Fibroblast of villous mesenchyme (primary cell): ENCODE measurements around the gene GLIS2. TPM values are rescaled to one million over a fixed set of nuclear protein-coding genes. Genes with fewer than 3 reads are reported as not detected.
"Not testable (repeated sequence)": the region's sequence is repeated elsewhere in the genome, so short reads cannot be mapped to it uniquely, and the experiment has no call there.

Experiments
- DNase-seq: peaks from one replicate; pipeline ENCODE4 v3.0.0-alpha.2; 2010; ENCODE audit warnings: low read depth
- H3K4me3 ChIP-seq: 2 replicates; pipeline ENCODE4 v1.5.1; 2011; ENCODE audit warnings: low read depth, mild to moderate bottlenecking, low read length
- total RNA-seq: library from RNA; depleted of rRNA; stranded (reverse); fragments of >200 nt; gene quantifications from 2 replicates; pipeline ENCODE4 v1.2.3, GENCODE V29; 2012
- TF ChIP-seq, protein P1 (sequence below): IDR thresholded peaks from 2 replicates; pipeline ENCODE4 v1.5.1; 2012; ENCODE audit warnings: low read depth, mild to moderate bottlenecking, low read length; ENCODE audit not compliant: insufficient read depth

GLIS2 gene
- total RNA-seq, 1 donor = 4.3 TPM

GRCh38 chr16:4340443-4340842 lies 24.6 kb downstream of the GLIS2 start:
- TF ChIP-seq, protein P1, sequence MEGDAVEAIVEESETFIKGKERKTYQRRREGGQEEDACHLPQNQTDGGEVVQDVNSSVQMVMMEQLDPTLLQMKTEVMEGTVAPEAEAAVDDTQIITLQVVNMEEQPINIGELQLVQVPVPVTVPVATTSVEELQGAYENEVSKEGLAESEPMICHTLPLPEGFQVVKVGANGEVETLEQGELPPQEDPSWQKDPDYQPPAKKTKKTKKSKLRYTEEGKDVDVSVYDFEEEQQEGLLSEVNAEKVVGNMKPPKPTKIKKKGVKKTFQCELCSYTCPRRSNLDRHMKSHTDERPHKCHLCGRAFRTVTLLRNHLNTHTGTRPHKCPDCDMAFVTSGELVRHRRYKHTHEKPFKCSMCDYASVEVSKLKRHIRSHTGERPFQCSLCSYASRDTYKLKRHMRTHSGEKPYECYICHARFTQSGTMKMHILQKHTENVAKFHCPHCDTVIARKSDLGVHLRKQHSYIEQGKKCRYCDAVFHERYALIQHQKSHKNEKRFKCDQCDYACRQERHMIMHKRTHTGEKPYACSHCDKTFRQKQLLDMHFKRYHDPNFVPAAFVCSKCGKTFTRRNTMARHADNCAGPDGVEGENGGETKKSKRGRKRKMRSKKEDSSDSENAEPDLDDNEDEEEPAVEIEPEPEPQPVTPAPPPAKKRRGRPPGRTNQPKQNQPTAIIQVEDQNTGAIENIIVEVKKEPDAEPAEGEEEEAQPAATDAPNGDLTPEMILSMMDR = no peak
- H3K4me3 ChIP-seq = no peak overlapping the region
- no peak for DNase-seq

DNA sequence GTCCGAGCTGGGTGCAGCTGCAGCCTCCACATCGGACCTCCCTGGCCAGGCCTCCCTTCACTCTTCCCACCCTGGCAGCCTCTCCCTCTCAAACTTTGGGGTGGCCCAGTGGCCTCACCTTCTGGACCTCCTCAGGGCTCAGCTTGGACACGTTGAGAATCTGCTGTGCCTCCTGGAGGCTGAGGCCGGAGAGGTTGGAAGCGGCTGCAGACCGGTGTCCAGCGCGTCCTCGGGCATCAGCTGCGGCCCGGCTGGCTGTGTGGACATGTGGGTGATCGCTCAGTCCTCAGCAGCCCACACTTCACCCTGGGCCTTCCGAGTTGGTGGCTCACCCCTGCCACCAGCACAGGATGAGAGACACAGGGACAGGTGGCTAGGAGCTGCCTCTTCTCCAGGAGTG lies 25.4 kb downstream of the GLIS2 start:
- DNase-seq = no peak
- TF ChIP-seq, protein P1 = no peak
- no peak overlapping the region for H3K4me3 ChIP-seq

DNA sequence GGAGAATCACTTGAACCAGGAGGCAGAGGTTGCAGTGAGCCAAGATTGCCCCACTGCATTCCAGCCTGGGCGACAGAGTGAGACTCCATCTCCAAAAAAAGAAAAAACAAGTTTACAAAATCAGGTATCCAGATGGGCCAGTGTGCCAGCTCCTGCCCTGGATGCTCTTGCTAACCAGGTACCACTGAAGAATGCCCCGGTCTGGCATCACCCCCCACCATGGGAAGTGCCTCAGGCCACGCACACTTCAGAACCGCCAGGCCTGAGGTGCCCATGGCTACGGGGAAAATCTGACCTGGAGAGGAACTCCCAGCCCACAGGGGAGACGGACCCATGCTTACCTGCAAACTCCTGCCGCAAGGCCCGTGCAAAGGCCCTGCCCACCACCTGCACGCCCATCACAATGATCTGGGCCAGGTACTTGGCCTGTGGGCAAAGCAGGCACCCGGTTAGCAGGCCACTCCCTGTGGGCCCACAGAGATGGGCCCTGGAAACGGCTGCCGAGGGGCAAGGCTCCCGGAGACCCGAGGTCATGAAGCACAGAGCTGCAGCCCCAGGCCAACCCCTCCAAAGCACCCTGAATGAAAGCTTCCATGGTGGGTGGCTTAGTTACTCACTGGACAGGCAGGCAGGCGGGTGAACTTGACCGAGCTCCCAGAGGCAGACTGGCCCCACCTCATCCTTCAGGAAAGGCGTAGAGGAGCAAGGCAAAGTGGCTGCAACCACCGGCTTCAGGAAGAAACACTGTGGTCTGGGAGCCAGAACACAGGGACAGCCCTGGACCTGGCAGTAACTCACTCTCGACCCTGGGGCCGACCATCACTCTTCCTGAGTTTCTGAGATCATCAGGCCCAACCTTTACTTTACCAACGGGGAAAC lies 27.2 kb downstream of the GLIS2 start:
- TF ChIP-seq, protein P1 = no peak

DNA sequence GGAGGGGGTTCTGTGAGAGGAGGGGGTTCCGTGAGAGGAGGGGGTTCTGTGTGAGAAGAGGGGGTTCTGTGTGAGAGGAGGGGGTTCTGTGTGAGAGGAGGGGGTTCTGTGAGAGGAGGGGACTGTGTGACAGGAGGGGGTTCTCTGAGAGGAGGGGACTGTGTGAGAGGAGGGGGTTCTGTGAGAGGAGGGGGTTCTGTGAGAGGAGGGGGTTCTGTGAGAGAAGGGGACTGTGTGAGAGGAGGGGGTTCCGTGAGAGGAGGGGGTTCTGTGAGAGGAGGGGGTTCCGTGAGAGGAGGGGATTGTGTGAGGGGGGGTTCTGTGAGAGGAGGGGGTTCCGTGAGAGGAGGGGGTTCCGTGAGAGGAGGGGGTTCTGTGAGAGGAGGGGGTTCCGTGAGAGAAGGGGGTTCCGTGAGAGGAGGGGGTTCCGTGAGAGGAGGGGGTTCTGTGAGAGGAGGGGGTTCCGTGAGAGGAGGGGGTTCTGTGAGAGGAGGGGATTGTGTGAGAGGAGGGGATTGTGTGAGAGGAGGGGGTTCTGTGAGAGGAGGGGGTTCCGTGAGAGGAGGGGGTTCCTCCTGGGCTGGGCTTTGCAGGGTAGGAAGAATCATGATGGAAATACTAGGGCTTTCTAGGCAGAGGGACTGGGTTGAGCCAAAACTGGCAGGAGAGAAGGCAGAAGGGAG lies 28.6 kb downstream of the GLIS2 start:
- DNase-seq, H3K4me3 ChIP-seq: not testable (repeated sequence)

More for the DNA sequence above, 27.2 kb downstream of the GLIS2 start:
- H3K4me3 ChIP-seq = no peak overlapping the region
- DNase-seq = no peak

DNA sequence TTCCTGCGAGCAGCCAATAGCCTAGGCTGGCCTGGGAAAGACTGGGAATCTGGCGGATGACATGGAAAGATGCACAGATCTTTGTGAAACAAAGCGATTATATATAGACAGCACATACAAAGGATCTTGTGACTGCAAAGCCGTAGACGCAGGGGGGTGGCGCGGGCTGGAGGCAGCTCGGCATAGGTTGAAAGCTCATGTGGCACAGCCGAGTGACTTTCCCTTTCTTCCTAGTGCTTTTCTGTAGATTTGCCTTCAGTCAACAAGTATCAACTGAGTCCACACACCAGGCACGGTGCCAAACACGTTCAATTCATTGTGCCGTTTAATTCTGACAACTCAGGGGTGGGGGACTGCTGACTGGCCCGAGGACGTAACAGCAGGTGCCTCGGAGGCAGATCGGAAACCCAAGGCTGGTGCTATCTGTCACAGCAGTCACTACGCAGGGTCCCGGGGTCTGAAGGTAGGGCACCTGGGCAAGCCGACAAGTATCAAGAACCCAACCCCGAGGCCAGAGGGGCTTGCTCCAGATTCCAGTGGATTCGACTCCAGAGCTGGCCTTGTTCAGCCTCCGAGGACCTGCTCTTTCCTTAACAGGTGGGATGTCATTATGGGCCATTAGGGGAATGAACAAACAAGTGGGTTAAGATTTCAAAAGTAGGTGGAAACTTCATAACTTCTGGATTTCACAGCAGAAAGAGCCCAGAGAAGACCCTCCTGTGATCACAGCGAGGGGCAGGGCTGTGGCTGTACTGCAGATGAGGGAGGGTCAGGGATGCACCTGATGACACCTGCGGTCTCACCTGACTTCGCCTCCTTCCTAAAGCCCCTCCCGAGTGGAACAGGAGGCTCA lies 29.3 kb downstream of the GLIS2 start:
- TF ChIP-seq, protein P1 = no peak
- H3K4me3 ChIP-seq = no peak overlapping the region
- DNase-seq = no peak

DNA sequence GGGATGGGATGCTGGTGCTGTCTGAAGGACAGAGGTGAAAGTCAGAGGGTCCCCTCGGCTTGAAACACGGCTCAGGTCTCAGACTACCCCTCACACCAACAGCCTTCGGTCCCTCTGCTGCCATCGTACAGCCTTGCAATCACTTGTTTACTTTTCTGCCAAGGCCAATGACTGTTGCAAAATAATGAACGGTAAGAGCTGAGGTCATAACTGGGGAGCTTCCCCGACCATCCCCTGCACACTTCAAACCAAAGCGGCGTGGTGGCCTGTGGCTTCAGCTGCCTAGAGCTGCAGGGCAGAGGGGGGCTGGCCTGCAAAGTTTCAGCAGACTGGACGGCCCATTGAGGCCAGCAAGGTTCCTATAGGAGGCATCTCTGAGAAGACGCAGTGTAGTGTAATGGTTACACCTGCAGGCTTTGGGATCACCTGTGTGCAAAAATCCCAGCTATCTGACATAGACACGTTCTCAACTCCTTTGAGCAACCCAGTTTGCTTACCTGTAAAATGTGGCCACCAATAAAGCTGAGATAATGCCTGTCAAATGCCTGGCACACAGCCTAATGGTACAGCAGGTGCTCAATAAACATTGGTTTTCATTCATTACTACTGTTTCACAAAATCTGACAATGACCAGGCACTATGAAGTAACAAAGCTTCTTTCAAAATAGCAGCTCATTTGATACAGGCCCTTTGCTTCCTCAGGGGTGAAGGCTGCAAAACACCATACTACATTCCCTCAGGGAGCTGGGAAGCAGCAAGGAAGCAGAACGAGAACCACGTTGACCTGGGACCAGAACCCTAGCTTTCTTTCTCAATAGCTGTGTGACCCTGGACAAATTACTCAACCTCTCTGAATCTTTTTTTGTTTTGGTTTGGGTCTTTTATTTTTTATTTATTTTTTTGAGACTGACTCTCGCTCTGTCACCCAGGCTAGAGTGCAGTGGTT lies 30.2 kb downstream of the GLIS2 start:
- TF ChIP-seq, protein P1 = no peak
- H3K4me3 ChIP-seq = no peak overlapping the region
- peak; percentile 28 for DNase-seq
